Renal pelvis (tissue), 4 donors: ENCODE results near the gene SRGAP2C. TPM values are rescaled to one million over a fixed set of nuclear protein-coding genes. Genes with fewer than 3 reads are reported as not detected.
"Not testable (repeated sequence)": the region's sequence is repeated elsewhere in the genome, so short reads cannot be mapped to it uniquely, and the experiment has no call there.

Experiments used
- DNase-seq: peaks from one replicate; pipeline ENCODE4 v3.0.0-alpha.2; 2013
- polyA plus RNA-seq, 3 donors: library from polyadenylated mRNA; unstranded; fragments of 120-200 nt; gene quantifications; one replicate each; pipeline ENCODE4 v1.2.1, GENCODE V29; 2013; ENCODE audit not compliant: insufficient read length in 3 of 3

Gene SRGAP2C
- polyA plus RNA-seq, 3 donors, result 17.5 to 21.5 (median 20.3) TPM

DNA sequence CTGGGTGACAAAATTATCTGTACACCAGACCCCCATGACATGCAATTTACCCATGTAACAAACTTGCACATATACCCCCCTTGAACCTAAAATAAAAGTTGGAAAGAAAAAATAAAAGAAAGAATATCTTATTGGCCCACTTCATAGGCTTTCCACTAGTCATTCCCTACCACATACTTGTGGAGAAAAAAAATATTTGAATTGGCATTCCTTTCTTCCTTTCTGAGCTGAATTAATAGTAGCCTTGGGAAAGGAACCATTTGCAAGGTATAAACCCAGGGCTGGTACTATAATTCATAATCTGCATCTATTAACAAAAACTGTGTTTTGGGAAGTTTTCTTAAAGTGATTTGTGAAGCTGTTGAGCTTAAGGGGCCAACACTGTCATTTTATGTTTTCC lies 140.0 kb downstream of the SRGAP2C start:
- not testable (repeated sequence) for DNase-seq

DNA sequence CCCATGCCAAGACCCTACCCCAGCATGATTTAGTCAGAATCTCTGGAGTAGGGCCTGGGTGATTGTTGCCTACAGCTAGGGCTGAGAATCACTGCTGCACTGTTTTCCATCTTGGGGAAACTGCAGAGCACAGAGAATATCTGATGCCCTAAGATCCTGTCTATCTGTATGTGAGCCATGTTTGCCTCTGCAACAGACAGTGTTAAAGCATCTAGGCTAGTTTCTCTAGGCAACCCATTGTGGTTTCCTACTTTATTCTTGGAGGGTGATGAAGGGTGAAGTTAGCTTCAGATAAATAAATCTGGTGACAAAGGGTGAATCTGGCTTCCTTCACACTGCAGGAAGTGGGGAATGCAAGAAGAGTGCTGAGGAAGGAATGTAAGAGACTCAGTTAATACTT lies 147.4 kb downstream of the SRGAP2C start:
- not testable (repeated sequence) for DNase-seq

DNA sequence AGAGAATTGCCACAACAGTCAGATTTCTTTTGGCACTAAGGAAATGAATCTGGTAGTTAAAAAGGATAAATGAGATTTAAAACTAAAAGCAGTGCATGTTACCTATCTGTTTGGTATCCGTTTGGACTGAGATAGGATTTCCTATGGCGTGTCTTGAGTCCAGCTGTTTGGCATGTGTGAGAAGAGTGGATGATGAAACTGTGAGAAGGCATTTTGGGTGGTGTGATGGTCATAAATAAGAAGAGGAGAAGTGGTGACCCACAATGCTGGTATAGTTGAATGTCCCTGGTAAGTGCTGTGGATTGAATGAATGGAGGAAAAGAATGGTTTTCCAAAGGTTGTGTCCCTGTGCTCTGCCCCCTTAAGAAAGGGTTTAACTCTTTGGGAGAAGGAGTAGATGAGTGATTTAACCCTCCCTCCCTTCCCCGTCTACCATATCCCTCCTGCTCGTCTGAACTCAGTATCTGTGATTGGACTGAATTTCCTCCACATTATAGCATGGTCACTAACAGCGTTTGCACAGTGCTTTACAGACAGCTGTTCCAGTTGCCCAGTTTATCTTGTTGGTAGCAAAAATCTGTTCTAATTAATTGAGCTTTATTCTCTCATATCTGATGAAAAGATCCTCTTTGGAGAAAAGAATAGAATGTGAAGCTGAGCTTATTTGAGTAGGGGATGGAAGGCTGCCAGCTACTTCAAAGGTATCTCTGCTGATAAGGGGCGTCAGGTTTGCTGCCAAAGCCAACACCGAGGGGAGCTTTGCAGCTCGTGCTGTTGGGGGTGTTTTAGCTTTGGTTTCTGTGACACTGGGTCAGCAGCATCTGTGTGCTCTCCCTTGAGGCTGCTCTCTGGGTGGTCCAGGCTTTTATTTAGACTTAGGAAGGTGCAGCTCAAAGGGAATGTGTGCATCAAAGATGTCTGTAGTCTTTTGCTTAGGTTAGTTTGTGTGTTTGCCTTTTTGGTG lies 148.1 kb downstream of the SRGAP2C start:
- not testable (repeated sequence) for DNase-seq

DNA sequence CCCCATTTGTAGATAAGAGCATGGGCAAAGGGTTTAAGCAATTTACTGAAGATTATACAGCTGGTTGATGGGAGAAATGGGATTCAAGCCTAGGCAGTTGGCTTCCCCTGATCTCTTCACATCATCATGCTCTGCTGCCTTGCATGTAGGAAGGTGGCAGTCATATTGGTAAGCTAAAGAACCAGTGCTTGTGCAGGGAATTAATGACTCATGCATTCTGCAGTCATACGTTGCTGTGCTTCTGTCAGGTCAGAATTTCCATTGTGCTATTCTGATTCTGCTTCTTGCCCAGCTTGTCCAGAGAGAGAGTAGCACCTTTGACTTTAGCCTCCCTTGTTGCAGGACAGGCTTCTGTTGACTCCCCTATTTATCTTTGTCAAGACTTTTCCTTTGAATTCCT lies 153.2 kb downstream of the SRGAP2C start:
- not testable (repeated sequence) for DNase-seq

DNA sequence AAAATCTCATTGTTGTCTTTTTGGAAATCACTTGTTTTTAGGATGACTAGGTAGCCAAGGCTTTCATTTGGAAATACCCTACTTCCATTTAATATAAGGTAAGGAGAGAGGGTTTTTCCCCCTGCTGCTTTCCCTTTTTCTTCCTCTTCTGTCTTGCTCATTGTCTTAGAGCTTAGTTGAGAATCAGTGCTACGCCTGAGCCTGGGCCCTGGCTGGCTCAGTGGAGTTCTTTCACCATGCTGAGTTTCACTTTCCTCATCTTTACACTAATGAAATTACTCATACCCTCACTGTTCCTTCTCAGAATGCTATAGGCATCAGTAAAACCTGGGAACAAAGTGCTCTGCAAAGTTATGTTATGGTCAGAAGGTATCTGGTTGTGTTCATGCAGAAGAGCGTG lies 154.8 kb downstream of the SRGAP2C start:
- not testable (repeated sequence) for DNase-seq

DNA sequence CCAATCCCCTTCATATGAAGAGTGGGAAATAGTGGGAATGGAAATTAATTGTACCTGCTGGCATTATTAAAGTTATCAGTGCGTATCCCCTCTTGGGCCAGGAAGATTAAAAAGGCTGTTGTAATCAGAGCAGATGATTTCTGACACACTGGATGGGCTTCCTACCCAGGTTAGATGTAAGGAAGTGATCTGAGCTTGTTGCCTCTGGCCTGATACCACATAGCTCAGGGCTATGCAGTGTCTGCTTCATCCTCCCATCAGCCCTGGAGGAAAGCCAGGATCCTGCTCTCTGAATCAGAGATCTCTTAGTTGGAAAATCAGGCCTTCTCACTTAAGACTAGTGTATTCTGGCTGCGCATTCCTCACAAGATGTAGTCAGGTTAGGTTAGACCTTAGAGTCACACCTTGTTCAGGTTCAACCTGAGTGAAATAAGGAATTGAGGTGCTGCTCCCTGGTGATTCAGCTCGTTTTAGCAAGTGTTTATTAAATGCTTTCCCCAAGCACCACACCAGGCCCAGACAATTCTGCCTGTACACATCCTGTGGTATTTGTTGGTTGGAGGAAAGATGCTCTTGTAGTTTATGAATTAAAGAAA lies 158.6 kb downstream of the SRGAP2C start:
- not testable (repeated sequence) for DNase-seq

DNA sequence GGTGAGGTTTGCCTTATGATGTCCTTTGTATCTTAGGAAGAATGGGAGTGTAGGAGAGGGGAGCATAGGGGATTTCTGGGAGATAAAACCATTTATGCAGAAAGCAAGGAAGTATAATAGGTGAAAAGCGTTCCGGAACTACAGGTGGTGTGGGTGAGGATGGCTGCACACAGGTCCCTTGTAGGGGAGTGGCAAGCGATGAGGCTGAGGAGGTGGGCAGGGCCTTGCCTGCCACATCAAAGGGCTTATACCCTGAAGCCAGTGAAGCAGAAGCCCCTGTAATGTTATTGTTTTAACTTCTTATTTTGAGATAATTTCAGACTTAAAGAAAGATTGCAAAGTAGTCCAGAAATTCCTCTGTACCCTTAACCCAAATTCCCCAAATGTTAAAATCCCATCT lies 159.6 kb downstream of the SRGAP2C start:
- DNase-seq, result not testable (repeated sequence)

DNA sequence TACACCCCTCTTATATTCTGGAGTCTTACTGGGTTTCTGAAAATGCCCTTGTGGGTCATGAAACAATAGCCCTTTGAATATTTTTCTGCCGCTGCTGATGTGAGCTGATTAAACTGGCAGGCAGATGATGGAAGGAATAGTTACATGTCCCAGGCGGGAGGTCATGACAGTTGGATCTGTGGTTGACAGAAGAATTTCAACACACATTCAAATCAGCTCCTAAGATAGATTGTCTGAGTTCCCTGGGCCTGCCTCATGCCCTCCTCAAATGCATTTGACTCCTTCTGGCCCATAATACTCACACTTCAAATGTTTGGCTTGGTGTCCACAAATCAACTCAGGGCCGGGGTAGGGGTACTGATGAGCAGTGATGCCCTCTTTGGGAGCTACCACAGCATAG lies 161.9 kb downstream of the SRGAP2C start:
- DNase-seq, result not testable (repeated sequence)

DNA sequence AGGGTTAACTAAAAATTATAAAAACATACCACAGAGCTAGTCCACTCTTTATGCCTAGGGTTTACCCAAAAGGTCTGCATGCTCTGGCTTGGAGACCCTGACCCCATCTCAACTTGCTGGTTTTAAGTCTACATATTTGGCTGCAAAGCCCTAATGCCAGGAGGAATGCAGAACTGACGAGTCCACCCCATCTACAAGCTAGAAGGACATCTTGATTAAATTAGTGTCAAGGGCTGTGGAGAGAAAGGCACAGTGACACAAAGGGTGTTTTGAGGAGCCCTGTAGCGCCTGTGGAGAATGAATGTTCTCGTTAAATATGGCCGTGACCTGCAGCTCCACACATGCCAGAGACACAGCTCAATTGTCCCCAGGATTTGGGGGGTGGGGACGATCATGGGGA lies 162.7 kb downstream of the SRGAP2C start:
- DNase-seq, result not testable (repeated sequence)

DNA sequence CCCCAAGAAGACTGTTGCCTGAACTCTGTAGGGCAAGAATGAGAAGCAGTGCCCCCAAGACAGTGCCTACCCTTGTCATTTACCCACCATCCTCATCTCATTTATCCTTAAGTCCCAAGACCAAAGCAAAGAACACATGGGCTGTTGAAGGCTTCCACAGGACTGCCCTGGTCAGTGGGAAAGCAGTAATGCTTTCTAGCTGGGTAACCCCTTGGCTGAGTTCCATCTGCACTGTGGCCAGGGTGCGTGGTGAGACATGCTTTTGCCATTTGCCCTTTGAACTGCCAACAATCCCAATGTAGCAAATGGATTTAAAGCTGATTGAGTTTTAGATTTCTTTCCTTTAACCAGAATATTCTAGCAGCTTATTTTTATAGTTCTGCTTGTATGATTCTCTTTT lies 163.3 kb downstream of the SRGAP2C start:
- DNase-seq, result not testable (repeated sequence)

DNA sequence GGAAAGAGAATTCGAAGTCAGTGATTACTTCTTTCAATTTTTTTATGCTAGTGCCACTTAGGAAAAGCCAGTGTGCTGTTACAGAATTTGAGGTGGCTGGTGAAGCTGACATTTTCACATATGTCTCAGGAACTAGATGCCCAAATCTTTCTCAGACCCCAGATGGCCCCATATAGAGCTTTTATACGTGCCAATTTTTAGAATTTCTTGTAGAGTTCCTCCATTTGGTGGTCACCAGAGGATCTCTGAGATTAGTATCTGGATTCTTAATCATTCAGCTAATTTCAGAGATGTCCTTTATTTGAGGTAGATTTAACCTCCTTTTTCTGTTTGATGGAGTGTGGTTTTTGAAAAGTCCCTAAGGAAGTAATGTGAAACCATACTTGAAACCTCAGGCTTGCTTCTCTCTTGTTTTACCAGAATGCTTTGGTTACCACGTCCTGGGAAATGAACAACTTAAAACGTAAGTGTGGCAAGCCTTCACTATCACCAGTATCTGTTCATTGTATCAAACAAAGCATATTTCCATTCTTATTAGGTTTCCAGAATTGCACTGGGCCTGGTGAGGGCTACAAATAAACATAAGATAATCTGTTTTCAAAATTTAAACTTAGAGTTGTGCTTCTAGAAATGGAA lies 164.7 kb downstream of the SRGAP2C start:
- DNase-seq, result not testable (repeated sequence)

DNA sequence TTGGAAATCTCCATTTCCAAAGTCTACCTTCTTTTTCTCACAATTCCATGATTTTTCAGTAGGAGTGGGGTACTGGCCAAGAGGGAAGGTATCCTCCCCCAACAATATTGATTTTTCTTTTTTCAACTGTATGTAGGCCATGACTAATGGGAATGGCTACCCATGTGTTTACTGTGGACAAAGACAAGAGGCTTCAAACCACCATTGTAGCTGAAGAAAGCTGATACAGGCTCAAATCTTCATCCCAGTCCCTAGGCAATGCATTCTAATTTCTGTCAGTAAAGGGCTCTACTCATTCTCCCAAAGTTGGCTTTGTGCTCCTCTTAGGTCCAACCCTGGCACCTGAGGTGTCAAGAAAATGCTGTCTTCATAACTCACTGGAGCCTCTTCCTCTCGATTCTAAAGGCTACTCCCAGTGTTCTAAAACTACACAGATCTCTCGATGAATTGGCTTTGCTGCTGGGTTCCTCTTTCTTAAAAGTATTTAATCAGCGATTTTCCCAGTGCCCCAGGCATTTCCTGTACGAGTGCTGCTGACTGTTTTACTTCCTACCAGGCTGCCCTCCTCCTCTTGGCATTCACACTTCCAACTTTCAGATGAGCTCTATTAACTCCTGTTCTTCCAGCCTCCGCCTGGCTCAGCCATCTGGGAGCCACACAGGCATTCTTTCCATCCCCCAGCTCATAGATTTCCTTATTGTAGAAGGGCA lies 171.1 kb downstream of the SRGAP2C start:
- DNase-seq, result not testable (repeated sequence)

DNA sequence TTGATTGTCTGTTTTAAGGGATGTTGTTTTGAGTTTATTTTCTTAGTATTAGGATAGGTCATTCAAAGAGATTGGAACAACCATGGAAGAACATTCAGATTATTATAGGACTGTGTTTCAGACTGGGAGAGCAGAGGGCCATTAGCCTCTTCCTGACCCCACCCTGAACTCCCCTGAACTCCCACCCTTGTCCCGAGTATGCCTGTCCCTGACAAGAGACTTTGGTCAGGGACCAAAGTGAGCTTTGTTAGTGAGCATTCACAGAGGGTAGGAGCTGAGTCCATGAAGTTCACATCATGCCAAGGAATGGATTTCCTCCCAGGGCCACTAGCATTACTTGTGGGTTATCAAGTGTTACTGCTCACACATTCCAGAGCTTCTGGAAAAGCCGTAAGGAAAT lies 172.0 kb downstream of the SRGAP2C start:
- not testable (repeated sequence) for DNase-seq

DNA sequence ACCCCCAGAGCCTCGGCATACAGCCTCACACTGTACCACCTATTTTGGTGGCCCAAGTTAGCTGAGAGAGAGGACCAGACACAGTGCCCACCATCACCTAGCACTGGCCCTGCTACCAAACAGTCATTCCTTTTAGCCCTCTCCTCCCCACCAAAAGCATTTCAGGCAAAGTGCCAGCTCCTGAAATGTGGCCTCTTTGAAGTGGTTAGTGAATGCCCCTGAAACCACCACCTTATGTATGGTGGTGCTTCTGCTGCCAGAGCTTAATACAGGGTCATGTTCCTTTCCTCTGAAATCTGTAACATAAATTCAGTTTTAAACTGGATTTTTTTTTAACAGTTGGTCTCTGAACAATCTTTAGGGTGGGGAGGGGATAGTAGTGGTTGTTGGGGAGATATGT lies 175.8 kb downstream of the SRGAP2C start:
- not testable (repeated sequence) for DNase-seq

DNA sequence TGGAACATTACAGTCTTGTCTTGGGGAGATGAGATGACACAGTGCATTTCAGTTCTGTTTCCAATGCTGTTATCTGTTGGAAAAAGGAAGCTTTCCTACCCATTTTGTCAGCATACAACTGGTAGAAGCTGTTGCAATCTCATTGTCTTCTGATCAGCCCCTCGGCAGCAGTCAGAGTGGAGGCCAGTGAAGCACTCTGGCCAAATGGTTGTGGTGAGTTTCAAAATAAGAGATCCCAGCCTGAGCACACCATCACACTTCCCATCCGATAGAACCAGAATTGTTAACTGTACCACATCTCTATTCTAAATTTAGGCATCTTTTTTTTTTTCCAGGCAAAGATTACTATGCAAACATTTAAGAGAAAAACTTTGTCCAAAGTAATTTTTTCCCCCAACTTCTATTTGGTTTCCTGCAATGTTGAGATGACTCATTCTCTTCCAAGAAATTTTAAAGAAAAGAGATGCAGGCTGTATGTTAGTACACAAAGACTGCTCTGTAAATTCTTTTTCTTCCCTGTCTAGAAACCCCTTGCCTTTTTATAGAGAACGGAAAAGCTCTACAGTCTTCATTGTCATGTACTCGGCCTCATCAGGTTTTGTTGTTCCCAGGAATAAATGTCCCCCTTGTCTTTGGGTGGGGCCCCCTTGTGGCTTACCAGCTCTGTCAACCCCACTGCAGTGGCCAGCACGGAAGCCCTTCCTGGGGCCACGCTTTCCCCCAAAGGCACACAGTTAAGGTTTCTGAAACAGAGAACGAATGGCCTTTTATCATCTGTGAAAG lies 176.9 kb downstream of the SRGAP2C start:
- DNase-seq, result not testable (repeated sequence)

DNA sequence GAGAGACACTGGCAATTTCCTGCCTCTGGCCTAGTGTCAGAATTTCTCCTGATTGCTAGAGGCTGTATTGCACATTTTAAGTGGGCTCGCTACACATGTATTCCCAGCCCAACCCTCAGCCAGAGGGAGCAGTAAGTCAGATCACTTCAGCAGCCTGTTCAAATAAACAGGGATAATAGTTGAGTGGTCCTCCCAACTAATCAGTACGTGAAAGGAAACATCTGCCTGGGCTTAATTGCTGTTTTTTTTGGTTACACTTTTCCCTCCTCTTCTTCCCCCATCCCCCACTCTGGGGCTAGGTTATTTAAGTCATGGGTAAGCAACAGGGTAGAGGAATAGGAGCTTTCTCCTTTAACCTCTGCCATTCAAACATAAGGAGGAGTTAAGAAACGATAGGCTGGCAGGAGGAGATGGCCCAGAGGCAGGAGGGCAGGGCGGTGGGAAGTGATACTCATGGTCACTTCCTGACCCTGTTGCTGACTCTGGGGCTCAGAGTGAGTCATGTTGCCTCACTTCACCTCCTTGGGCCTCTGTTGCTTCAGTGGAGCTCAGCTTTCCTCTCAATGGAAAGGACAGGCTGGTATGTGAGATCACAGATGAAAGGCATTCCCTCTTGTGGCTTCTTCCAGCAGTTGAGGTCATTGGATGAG lies 177.6 kb downstream of the SRGAP2C start:
- not testable (repeated sequence) for DNase-seq

DNA sequence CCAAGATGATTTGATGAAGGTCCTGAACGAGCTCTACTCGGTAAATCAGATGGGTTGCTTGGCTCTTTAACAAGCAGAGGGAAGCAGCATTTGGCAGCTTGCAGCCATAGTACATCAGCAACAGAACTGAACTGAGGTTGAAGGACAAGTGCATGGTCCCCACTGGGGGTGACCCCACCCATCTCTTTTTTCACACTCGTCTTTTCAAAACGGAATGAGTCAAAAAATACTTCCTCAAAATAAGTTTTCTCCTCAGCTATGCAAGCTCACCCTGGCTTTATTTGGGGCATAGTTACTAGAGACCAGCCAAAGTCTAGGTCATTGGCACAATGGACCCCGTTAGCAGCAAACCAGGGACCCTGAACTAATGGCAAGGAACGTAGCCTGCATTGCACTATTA lies 180.5 kb downstream of the SRGAP2C start:
- DNase-seq, result not testable (repeated sequence)

DNA sequence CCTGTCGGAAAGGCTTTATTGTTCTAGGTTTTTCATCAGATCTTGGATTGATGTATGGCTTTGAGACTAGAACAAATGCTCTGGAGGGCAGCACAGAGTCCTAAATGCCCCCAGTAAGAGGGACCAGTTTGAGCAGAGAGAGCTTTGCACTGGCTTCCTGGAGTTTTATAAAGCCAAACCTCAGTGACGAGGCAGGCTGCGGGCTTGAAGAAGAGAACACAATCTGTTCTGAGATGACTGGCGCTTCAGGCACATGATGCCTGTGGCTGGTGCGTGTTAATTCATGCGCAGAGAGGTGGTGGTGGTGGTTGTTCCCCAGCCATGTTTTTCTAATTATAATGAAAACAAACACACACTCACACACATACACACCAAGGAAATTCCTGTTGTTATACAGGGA lies 180.9 kb downstream of the SRGAP2C start:
- not testable (repeated sequence) for DNase-seq

DNA sequence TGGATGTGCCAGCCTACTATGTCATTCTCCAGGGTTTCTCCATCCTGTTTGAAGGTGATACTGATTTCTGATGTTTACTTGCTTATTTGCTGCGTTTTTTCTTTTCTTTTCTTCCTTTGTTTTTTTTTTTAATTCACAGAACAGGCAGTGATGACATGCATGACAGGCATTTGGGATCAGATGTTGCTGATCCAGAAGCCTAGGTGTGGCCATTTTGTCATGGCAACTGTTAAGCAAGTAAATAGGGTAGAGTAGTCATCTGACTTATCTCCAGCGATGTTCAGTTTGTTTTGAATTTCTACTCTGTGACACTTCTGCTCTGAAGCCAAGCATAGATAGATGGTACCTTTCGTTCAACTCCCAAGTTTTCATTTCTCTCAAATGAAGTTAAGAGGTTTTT lies 181.4 kb downstream of the SRGAP2C start:
- not testable (repeated sequence) for DNase-seq

DNA sequence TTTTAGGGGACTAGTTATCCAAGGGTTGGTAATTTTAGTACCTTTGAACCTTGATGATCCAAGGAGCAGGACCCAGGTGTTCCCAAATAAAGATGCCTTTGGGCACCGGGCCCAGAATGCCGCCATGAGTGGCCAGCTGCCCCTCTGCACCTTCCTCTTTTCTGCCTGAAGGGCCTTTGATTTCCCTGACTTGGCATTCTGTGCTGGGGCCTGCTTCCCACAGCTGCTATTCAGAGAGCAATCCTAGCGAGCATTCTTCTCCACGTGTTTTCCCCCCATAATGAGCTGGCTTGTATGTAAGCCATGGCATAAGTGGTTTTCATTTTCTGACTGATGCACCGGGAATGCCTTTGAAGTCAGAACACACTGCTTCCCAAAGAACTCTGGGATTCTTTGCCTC lies 184.1 kb downstream of the SRGAP2C start:
- DNase-seq, result not testable (repeated sequence)
